Hematopoietic multipotent progenitor cell treated with erythropoietin and hydrocortisone succinate and interleukin-3 and kit ligand, for 8 days (in vitro differentiated cells): ENCODE data around the gene CD44.

ENCODE experiments used
- DNase-seq: peaks from one replicate; pipeline ENCODE4 v3.0.0-alpha.2; 2015

The CD44 gene

GRCh38 chr11:35179466-35180135 lies 40.6 kb downstream of the CD44 start:
- DNase-seq, result no peak

DNA sequence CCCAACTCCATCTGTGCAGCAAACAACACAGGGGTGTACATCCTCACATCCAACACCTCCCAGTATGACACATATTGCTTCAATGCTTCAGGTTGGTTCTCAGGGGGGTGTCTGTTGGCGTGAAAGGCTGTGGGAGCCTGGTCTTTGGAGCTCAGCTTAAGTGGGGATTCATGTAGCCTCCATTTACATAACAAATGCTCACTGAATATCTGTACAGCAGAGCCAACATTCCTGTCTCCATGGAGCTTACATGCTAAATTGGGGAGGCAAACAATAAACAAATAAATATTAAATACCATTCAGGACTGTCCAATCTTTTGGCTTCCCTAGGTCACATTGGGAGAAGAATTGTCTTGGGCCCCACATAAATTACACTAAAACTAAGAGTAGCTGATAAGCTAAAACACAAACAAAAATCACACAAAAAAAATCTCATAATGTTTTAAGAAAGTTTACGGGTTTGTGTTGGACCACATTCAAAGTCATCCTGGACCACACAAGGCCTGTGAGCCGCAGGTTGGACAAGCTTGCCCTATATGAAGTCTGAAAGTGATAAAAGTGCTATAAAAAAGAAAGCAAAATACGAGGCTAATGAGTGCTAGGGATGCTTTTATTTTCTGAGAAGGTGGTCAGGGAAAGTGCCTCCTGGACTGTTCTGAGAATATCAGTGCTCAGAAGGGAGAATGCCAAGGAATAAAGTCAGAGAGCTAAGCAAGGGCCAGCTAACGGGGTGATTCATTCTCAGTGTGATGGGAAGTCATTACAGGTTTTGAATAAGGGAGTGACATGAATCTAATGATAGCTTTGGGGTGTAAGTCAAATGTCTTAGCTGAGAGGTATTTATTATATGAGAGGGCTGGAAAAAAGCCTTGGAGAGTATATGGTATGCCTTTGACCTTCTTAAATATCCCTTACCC lies 41.6 kb downstream of the CD44 start:
- DNase-seq, result no peak

DNA sequence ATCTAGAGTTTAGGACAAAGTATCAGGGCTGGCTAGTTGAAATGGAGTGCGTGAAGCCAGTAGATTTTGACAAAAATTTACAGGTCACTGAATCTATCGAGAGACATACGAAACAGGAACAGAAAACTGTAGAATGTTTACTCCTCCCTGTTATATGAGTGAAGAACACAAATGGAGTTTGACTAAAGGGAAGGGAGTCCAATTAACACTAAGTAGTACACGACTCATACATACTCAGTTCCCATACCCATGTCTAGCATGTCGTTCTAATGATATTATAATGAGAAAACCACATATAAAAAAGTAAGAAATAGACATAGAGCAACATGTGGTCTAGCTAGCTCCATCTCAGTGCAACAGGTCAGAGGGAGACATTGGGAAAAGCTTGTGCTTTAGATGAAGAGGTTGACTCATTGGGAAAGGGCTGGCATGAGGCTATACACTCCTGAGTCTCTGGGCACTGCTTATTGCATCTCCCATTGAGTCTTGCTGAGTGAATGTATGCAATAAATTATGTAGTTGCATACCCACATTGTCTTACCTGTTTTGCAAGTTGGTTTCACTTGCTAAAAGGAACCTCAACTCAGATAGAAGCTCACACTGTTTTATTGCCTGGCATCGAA lies 43.5 kb downstream of the CD44 start:
- DNase-seq, result no peak

DNA sequence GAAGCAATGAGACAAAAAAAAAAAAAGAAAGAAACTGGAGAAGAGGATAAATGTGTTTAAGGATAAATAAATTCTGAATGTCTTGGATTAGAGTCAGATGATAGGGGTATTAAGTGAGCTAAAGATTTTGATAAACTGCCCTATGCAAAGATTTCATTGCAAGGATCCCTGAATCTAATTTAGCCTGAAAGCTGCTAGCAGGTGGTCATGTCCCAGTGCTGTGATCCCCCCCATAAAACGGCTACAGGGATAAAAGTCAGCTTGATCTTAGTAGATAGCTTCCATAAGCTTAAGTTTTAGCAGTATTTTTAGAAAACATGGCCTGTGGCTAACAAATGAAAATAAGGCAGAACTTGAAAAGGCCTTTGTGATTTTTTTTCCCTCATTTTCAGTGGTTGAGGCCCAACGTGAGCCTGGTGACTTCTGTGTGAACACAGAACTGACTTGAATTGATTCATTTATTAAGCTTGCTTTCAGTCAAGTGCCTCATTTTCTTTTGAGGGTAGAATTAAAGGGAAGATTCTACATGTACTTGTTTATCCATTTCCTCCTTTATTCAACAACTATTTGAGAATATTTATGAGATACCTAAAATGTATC lies 44.5 kb downstream of the CD44 start:
- no peak for DNase-seq

GRCh38 chr11:35185696-35186095 lies 46.7 kb downstream of the CD44 start:
- no peak for DNase-seq

- DNase-seq, result no peak
Observed at GRCh38 chr11:35187996-35188395, 49.0 kb downstream of the CD44 start.

- DNase-seq, result no peak
Observed at GRCh38 chr11:35190804-35191348, 51.9 kb downstream of the CD44 start.

DNA sequence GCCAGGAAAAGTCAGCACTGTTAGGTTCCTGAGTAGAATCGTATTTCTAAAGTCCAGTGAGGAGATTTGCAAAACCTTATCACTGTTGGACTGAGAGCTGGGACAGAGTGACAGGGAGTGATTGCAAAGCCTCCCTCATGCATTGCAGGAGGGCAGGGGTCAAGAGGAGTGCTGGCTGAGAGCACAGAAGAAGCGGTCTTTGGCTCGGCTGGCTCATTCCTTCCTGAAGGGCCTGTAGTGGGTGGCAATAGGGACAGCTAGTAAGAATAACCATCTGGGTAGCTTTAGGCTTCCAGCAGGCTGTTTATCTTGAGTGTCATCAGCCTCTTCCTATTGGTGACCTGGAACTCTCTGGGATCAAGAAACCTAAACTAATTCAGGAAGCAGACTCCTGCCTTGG lies 53.4 kb downstream of the CD44 start:
- no peak for DNase-seq

DNA sequence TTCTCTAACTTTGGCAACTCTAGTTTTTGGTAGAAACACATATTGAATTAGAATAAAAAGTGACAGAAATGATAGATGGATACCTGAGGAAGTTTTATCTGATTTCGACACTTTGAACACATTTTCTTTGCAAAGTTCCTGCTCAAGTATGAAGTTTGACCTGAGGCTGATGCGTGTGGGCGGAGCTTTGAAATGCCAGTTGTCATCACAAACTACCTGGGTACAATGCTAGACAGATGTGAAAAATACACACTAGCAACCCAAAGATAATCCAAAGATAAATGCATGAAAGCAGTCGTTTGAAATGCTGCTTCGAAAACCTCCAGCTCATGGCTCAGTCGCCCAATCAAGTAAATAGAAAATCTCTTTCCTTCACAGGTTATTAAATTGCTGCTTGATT lies 54.8 kb downstream of the CD44 start:
- no peak for DNase-seq

GRCh38 chr11:35197292-35197691 lies 58.3 kb downstream of the CD44 start:
- DNase-seq, result no peak

DNA sequence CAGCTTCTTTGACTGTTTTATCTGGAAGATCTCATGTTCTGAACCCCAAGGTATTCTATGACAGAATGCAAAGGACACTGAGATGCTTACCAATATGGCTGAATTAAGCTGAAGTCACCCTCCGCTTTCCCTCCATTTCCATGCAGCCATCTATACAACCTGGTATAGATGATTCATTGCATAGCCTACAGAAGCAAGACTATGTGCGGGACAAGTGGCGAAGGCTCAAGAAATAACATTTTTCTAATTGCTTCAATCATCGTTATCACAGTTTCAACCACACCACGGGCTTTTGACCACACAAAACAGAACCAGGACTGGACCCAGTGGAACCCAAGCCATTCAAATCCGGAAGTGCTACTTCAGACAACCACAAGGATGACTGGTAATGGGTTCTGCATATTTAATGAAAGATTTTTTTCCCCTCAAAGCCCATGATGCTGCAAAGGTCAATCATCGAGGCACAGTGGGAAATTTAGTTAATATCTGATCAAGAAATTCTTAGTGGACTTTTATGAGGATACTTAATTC lies 61.9 kb downstream of the CD44 start:
- no peak for DNase-seq

- no peak for DNase-seq
Observed at GRCh38 chr11:35204614-35205013, 65.6 kb downstream of the CD44 start.

DNA sequence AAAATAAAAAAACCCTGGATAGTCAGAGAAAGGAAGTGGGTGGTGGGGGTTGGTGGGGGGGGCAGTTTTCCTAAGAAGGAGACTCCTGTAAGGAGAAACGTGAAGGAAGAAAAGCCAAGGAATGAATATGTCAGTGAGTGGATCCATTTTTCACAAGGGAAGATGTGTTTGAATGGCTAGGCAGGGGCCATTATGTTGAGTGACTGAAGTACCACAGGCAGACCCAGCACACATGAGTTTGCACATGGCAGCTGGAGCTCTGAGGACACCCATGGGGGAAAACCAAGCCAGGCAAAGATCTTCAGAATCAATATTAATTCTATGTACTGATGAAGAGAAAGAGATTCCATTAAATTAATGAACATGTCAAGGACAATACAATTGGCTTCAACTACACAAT lies 67.6 kb downstream of the CD44 start:
- DNase-seq, result no peak

DNA sequence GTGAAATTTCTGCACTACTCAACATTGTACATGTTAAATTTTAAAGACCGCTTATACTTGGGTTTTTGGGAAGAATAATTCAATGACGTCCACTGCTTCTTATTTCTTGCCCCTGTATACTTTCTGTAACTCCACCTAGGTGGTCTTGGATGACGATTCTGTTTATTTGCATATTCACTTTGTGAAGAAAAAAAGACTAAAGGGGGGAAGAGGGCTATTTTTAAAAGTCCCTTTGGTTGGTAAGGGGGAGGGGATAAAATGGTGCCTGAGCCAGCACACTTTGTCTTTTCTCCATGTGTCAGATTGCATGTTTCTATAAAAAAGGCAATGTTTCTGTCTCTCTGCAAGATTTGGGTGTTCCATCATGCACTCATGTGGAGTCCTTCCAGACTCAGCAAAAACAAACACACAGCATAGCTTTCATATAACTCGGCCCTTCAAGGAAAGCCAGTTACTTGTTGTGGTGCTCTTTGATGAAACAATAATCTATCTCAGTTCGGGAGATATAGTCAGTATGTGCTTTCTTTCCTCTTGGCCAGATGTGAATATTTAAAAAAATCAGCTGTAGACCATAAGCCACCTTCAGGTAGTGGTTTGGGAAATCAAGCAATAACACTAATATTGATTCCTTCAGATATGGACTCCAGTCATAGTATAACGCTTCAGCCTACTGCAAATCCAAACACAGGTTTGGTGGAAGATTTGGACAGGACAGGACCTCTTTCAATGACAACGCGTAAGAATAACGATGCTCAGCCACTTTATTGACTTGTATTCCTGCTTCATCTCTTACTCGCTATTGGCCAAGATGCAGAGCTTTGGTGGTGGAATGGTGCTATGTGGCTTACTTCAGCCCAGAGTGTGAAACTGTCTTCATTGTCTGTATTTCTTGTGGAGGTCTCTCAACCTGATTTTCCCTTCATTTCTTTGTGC lies 68.8 kb downstream of the CD44 start:
- DNase-seq, result no peak

GRCh38 chr11:35208795-35209194 lies 69.8 kb downstream of the CD44 start:
- DNase-seq, result no peak

DNA sequence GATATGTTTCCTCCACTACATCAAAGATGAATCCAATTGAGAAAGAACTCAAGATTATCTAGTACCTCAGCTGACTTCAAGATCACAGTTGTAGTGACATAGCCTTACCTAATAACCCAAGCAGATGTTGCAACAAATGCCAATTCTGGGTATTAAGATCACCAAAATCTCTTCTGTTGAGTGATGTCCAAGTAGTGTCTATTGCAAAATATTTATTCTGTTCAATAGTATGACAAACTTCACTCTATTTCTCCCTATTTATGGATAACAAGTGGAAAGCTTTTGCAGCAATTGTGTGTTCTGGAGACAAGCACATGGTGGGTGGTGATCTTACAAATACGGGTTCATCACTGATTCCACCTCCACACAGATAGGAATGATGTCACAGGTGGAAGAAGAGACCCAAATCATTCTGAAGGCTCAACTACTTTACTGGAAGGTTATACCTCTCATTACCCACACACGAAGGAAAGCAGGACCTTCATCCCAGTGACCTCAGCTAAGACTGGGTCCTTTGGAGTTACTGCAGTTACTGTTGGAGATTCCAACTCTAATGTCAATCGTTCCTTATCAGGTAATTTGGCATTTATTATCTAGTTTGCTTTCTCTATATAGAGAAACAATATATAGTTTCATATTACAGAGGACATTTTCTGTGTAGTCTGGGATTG lies 72.0 kb downstream of the CD44 start:
- no peak for DNase-seq

DNA sequence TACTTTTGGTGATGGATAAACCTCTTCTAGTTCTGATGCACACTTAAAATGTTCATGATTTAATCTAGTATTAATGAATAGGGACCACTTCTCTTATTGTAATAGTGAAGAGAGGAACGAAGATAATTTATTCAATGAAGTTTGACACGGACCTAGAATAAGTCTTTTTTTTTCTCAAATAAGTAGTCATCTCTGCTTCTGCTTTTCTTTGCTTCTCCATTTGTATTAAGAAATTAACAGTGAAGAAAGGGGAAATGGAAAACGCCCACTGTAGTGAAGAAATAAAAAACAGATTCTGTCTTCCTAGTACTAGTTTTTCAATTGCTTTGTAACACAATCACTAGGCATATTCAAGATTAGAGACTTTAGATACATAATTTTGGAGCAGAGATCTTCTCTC lies 73.0 kb downstream of the CD44 start:
- DNase-seq, result peak; percentile 10

DNA sequence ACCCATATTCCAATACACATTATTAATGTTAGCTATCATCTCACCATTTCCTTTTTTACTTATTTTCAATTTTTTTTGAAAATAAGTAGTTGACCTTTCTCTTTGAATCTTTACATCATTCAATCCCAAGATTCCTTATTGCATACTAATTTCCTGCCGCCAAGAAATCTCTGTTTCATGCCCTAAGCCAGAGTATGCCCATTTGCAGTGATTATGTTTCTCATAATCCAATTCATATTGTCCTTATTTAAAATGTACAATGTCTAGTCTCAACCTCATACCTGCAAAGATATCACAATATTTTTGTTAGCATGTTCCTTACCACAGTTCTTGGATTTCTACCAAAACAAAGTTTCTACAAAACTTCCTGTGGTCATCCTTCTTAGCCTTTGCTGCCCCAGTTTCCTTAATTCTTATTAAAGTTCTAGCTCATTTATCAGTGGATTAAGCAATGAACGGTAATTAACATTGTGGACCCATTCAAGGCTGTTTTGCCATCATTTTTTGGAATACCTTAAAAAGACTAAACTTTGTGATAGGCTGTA lies 75.3 kb downstream of the CD44 start:
- DNase-seq, result no peak

DNA sequence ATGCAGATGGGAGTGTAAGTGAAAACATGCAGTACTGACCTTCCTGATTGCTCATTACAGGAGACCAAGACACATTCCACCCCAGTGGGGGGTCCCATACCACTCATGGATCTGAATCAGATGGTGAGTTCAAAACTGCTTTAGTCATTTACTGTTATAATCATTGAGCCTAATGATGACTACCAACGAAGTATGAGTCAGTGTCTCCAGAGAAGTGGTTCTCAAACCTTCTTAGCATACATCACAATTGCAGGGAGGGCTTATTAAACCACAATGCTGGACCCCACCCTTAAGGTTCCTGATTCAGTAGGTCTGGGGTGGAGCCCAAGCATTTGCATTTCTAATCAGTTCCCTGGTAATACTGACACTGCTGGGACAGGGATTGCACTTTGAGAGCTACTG lies 75.8 kb downstream of the CD44 start:
- DNase-seq, result peak; percentile 36

- no peak for DNase-seq
Observed at GRCh38 chr11:35215945-35216344, 77.0 kb downstream of the CD44 start.
